Measurements from ENCODE around the gene MROH2A. TPM values are rescaled to one million over a fixed set of nuclear protein-coding genes. Genes with fewer than 3 reads are reported as not detected.

MROH2A gene
- total RNA-seq, 1 donor, result not detected

DNA sequence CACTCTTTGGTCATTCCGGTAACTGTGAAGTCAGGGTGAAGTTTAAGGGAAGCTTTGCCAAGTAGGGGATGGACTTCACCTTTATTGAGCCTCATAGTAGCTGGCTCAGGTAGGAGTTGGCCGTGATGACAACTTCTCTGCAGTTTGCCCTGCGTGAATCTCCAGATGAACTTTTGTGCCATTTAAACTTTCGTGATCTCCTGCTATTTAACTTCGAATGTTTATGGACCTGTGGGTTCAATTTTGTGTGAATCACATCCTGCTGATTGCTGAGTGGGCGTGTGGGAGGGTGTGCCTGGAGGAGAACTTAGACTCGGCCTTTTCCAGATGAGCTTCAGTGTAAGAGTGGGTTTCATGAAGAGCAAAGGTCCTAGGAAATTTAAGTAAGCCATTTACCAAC lies 13.9 kb upstream of the MROH2A start:
- DNase-seq (ENCODE audit: low read depth in 2 of 3, low spot score in 2 of 3), result no peak

DNA sequence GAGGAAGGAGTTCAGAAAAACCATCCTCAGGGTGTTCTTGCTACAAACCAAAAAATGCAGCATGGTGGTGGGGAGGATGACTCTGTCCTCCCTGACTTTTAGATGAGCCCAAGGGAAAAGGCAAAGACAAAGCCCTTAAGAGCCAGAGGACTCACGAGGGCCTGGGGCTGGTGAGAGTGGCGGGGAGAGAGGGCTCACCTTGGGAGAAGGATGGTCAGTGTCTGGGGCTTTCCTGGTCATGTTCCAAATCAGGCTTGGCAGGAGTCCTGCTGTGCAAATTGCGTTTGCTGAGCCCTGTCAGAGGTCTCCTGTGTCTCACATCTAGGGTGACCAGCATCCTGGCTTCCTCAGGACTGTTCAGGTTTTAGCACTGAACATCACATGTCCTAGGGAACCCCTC lies 13.4 kb upstream of the MROH2A start:
- DNase-seq (ENCODE audit: low read depth in 2 of 3, low spot score in 2 of 3), result no peak

DNA sequence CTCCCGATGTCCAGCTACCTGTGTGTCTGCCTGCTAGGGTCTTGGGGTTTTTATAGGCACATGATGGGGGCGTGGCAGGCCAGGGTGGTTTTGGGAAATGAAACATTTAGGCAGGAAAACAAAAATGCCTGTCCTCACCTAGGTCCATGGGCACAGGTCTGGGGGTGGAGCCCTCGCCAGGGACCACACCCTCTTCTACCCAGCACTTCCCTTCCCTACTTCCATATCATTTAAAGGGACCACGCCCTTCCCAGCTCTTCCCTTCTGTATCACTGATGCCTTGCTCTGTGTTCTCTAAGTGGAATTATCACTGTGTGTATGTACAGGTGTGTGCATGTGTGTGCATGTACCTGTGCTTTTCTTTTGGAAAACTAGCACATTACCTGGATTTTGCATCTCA lies 11.7 kb upstream of the MROH2A start:
- DNase-seq (ENCODE audit: low read depth in 2 of 3, low spot score in 2 of 3), result no peak

DNA sequence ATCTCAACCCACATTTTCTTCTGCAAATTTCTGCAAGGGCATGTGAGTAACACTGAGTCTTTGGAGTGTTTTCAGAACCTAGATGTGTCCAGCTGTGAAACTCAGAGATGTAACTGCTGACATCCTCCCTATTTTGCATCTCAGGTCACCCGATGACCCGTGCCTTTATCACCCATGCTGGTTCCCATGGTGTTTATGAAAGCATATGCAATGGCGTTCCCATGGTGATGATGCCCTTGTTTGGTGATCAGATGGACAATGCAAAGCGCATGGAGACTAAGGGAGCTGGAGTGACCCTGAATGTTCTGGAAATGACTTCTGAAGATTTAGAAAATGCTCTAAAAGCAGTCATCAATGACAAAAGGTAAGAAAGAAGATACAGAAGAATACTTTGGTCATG lies 10.1 kb upstream of the MROH2A start:
- no peak for DNase-seq (ENCODE audit: low read depth in 2 of 3, low spot score in 2 of 3)

DNA sequence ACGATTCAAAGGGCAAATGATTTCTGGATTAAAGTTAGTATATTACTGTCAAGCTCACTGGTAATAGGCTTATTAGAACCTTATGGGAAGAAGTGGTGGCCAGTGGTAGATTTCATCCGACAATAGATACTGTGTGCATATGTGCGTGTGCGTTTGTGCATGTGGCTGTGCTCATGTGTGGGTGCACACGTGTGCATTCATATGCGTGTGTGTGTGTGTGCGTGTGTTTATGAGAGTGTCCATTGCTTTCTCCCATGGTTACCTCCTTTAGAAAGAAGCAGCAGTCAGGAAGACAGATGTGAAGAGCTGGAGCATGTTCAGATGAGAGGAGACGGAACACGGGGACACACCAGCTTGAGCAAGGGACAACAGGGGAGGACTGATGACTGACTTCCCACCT lies 8.9 kb upstream of the MROH2A start:
- DNase-seq (ENCODE audit: low read depth in 2 of 3, low spot score in 2 of 3), result no peak

DNA sequence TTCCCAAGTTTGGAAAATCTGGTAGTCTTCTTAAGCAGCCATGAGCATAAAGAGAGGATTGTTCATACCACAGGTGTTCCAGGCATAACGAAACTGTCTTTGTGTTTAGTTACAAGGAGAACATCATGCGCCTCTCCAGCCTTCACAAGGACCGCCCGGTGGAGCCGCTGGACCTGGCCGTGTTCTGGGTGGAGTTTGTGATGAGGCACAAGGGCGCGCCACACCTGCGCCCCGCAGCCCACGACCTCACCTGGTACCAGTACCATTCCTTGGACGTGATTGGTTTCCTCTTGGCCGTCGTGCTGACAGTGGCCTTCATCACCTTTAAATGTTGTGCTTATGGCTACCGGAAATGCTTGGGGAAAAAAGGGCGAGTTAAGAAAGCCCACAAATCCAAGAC lies 6.0 kb upstream of the MROH2A start:
- DNase-seq (ENCODE audit: low read depth in 2 of 3, low spot score in 2 of 3), result no peak

DNA sequence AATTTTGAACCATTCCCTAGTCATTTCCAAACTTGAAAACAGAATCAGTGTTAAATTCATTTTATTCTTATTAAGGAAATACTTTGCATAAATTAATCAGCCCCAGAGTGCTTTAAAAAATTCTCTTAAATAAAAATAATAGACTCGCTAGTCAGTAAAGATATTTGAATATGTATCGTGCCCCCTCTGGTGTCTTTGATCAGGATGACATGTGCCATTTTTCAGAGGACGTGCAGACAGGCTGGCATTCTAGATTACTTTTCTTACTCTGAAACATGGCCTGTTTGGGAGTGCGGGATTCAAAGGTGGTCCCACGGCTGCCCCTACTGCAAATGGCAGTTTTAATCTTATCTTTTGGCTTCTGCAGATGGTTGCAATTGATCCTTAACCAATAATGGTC lies 5.5 kb upstream of the MROH2A start:
- DNase-seq (ENCODE audit: low read depth in 2 of 3, low spot score in 2 of 3), result no peak

DNA sequence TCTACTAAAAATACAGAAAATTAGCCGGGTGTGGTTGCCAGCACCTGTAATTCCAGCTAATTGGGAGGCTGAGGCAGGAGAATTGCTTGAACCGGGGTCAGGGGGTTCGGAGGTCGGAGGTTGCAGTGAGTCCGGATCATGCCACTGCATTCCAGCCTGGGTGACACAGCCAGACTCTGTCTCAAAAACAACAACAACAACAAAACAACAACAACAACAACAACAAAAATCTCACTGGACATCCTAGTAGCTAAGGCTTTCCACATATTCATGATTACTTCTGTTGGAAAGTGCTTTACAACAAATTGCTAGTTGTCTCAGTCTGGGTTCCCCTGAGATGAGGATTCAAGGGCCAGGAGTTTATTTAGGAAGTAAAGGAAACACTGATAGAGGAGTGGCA lies 4.3 kb upstream of the MROH2A start:
- no peak for DNase-seq (ENCODE audit: low read depth in 2 of 3, low spot score in 2 of 3)

DNA sequence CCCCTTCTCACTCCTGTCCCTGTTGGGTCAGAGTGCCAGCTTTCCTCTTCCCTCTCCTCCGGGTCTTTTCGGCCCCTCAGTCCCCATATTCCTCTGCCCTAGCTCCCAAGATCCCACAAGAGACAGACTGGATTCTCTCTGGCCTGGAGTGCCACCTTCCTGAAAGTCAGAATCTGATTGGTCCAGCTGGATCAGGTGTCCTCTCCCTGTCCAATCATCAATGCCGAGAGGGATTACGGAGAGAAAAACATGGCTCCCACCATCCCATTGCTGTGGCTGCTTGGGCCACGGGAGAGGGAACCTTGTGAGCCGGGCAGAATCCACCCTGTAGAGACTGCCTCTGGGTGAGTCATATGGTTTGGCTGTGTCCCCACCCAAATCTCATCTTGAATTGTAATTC lies 2.7 kb upstream of the MROH2A start:
- no peak for DNase-seq (ENCODE audit: low read depth in 2 of 3, low spot score in 2 of 3)

DNA sequence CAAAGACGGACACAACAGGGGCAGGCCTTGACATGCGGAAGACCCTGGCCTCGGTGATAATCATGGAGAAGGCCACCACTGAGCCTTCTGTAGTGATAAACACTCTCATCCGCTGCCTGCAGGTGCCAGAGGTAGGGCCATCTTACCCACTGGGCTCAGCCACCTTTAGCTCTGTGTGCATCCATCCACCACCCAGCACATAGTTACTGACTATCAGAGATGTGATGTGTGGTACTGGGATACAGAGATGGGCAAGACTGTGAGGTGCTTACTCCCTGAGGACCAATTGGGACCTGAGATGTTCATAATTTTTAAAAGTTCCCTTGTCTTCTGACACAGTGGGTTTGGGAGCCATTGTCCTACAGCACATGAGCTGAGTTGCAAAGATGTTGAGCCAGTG lies 1.6 kb downstream of the MROH2A start:
- DNase-seq (ENCODE audit: low read depth in 2 of 3, low spot score in 2 of 3), result no peak

DNA sequence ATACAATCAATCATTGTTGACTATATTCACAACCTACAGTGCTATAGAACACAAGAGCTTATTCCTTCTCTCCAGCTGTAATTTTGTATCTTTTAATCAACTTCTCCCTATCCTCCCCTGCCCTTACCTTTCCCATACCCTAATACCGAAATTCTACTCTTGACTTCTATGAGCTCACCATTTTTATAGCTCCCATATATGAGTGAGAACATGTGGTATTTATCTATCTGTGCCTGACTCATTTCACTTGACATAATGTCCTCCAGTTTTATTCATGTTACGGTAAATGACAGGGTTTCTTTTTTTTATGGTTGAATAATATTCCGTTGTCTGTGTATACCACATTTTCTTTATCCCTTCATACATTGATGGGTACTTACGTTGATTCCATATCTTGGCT lies 2.6 kb downstream of the MROH2A start:
- DNase-seq (ENCODE audit: low read depth in 2 of 3, low spot score in 2 of 3), result no peak

DNA sequence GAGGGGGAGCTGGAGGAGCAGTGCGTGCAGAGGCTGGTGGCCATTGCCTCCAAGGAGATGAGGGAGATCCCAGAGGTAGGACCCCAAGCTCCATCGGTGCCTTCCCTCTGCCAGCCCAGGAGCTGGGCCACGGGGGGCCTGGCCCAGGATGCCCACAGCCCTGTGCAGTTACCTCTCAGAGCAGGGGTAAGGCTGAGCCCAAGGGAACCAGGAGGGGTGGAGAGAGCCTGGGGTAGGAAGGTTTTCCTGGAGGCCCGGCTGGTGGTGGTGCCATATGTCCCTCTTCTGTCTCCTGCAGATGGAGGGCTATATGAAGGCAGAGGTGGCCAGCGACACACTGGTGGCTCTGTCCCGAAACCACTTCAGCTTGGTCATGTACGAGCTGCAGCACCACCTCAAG lies 11.4 kb downstream of the MROH2A start:
- DNase-seq (ENCODE audit: low read depth in 2 of 3, low spot score in 2 of 3), result no peak

DNA sequence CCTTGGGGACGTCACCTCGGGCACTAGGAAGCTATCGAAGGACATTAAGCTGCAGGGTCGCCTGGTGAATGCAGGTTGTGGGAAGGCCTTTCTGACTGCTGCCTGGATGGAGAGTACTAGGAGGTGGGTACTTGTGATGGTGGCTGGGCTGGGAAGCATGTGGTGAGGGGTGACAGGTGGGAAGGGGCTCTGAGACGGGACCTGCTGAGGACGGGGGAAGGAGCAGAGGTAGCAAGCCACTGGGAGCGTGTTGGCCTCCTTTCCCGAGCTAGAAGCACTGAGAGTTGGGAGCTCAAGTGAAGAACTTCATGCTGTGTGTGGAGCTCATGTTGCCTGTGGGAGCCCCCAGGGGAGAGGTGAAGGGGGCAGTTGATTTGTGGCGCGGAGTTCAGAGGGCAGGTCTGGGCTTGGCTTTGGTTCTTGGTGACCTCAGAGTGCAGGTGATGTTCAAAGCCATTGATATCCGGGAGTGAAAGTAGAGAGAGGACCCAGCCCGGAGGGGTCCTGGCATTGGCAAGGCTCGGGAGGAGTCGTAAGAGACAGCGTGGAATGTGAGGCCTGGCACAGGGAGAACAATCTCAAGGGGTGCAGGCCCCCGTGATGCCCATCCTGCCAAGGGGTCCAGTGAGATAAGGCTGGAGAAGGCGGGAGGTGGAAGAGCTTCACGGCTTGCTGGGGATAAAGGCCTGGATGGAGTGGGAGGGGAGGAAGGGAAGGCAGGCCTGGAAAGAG lies 13.2 kb downstream of the MROH2A start:
- no peak for DNase-seq (ENCODE audit: low read depth in 2 of 3, low spot score in 2 of 3)

DNA sequence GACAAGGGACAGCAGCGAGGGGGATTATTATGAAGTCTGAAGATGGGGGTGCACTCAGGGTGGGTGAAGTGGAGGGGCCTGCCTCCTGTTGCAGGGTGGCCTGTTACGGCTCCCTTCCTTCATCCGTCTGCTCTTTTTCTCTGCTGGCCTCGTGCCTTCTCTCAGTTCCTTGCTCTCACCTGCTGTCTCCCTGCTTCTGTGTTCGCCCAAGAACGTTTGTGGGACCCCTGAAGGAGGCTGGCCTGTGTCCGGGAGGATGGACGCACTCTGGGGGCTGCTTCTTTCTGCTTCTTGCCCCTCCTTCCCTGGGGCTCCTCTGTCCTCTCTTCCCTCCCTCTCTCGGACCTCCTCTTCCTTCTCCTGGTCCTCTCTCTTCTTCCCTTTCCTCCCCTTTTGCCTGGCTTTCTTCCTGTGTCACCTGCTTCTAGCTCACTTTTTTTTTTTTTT lies 13.8 kb downstream of the MROH2A start:
- DNase-seq (ENCODE audit: low read depth in 2 of 3, low spot score in 2 of 3), result no peak

DNA sequence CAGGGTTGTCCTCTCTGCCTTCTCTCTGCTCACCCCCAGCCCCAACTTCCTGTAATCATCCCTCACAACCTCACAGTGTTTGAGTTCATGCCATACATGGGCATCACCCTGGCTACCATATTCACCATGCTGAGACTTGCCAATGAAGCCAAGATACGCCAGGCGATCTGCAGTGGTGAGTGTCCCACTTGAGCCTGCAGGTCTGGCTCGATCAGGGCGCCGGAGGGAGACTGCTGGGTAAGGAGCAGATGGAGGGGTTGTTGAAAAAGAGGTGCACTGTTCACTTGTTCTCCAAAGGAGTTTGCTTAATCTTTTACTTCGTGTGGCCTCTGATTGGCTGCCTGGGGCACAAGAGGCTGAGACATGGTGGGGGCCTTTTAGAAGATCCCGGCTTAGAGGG lies 14.6 kb downstream of the MROH2A start:
- no peak for DNase-seq (ENCODE audit: low read depth in 2 of 3, low spot score in 2 of 3)

DNA sequence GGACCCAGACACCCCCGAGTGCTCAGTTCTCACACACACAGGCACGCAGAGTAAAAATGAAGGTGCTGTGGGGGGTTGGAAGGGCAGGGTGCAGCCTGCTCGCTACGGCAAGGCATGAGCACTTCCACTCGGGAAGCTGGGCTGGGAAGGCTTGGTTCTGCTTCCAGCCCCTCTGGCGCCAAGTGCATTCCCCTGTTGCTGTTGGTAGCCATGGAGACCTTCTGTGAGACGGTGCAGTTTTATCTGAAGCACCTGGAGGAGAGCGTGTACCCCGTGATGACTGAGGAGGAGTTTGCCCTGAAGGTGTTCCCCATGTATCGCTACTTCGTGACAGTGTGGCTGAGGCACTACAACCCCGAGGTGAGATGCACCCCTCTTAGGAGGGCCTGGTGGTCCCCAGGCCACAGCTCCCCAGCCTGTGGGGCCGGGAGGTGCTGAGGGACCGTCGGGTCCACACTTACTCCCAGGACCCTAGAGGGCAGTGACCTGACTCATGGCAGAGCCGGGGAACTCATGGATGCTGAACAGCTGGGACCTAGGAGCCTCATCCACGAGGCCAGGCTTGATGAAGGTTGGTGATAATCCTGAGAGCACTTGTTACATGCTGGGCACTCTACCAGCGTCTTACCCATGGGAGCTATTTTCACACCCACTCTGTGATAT lies 15.5 kb downstream of the MROH2A start:
- DNase-seq (ENCODE audit: low read depth in 2 of 3, low spot score in 2 of 3), result no peak

DNA sequence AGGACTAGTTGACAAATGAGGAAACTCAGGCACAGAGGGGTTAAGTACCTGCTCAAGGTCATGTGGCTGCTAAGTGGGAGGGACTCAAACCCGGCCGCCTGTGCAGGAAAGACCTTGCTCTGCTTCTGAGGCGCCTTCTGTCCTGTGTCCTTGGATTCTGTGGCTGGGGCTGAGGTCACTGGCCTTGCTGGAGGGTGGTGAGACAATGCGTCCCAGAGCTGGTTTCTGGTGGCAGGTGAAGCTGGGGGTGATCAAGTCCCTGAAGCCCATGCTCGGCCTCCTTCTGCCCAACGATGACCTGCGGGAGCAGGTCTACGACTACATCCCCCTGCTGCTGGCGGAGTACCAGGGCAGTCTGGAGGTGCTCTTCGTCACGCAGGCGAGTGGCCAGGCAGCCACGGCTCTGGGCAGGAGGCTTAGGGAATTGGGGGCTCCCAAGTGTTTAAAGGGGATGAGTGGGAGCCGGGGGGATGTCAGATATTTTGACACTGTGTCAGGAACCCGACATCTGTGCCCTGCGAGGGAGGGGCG lies 16.1 kb downstream of the MROH2A start:
- no peak for DNase-seq (ENCODE audit: low read depth in 2 of 3, low spot score in 2 of 3)

DNA sequence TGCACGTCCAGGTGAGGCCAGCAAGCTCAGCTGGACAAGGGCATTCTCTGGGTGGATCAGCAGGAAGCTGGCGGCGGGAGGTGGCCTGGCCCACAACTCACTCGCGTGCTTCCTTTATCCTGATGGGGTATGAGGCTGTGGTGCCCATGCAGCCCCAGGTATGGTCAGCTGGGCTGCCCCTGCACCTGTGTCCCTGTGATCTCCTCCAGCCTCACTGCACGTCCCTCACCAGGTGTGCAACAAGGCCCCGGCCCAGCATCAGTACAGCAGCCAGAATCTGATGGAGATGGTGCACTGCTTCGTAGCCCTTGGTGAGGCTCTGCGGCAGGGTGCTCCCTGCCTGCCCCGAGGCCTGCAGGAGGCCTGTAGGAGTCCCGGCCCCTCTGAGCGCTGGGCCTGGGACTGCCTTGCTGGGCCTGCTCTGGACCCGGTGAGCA lies 17.6 kb downstream of the MROH2A start:
- DNase-seq (ENCODE audit: low read depth in 2 of 3, low spot score in 2 of 3), result no peak

DNA sequence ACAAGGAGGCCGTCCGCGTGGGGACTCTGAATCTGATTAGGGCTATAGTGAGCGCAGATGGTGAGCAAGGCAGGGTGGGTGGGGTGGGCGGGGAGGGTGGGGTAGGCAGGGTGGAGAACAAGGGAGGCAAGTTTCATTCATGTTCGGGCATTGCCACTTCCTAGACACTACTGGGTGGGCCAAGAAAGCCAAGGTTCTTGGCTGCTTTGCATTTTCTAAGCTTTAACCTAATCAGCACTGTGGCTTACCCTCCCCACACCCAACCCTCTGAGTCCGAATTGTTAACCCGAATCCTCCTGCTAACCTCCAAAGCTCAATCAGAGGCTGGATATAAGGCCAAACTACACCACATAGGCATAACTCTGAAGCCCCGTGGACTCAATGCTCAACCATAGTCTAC lies 18.1 kb downstream of the MROH2A start:
- no peak for DNase-seq (ENCODE audit: low read depth in 2 of 3, low spot score in 2 of 3)

DNA sequence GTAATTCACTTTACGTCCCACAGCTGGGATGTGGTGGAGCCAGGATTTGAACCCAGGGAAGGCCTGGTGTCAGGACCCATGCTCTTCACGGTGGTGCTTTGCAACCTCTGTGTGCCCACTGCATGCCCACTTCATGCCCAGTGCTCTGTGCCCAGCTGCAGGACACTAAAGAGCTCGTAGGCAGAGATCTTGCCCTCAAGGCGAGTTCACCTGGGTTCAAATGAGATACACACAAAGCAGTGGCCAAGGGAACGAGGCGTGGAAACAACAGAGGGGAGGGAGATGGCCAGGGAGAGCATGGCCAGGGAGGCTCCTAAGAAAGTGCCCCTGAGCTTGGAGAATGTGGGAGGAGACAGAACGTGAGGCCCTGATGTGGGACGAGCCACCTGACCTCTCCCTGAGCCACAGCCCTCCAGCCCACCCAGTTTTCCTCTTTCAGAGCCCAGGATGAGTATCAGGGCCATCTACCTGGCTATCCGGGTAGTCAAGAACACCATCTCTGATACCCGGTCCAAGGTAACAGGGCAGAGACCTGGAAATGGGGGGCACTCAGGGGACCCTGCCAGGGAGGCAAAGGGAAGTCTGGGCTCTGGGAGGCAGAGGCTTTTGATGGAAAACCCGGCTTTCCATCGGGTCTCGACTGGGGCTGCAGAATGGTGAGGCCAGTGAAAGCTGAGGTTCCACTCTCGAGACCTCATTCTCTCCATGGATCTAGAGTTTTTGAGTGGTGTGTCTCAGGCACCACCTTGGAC lies 20.4 kb downstream of the MROH2A start:
- no peak for DNase-seq (ENCODE audit: low read depth in 2 of 3, low spot score in 2 of 3)

DNA sequence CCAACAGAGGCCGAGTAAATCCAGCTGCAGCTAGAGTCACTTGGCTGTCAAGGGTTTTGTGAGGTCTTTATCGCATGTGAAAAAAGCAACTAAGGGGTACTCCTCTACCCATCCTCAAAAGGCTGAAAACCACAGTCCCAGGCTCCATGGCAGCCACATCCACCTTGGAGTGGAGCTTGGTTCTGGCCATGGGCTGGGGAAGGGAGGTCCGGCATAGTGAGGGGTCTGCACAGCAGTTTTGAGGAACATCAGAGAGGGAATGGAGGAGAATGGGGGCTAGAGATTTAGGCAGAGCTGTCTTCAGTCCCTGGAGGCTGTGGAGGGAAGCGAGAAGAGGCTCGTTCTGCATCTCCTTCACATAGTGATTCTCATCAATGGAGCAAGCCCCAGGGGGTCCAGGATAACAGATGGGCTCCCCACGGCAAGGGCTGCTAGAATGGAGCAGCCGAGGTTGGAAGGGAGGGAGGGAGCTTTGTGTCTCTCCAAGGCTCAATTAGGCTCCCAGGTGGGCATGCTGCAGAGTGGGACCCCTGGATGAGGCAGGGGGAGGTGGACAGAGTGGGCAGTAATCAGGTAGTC lies 21.0 kb downstream of the MROH2A start:
- no peak for DNase-seq (ENCODE audit: low read depth in 2 of 3, low spot score in 2 of 3)
